K562 (cell line): ENCODE results near the gene SDK1. TPM values are rescaled to one million over a fixed set of nuclear protein-coding genes. Genes with fewer than 3 reads are reported as not detected.

ENCODE experiments used
- ATAC-seq: fragments of 200-7000 bp; cut with Tn5 transposase; 3 replicates; pipeline ENCODE4 v1.9.1; 2020; ENCODE audit warnings: moderate library complexity
- BruUV-seq: library from RNA; stranded (reverse); fragments of 400-500 nt; replicated peaks from 2 replicates; lab custom pipeline; 2021; lab: Mats Ljungman, UMichigan
- CTCF ChIA-PET: fragments of 300-600 bp; formaldehyde crosslinking; extraction: SDS; loops from one replicate; lab custom pipeline; 2021; ENCODE audit warnings: low intra/inter-chr PET ratio; lab: Yijun Ruan, JAX
- POLR2A ChIA-PET: fragments of 300-600, 350-650 bp; sonication (Branson Sonifier 250); formaldehyde crosslinking; extraction: SDS; loops from one replicate; lab custom pipeline; 2021; ENCODE audit warnings: antibody characterized with exemption, inconsistent platforms; lab: Yijun Ruan, JAX
- DNase-seq, 4 experiments: peaks; one replicate each; pipeline versions ENCODE4 v3.0.0 to v3.0.0-alpha.2; 2011 to 2018; ENCODE audit warnings: low spot score in 3 of 4, mixed read lengths in 3 of 4; ENCODE audit errors: extremely low read depth in 1 of 4
- FAIRE-seq: peaks from 2 replicates; lab custom pipeline; 2011; peaks lifted over from hg19 to GRCh38; lab: Jason Lieb, UNC
- H2AFZ ChIP-seq: 2 replicates; pipeline ENCODE4 v1.6.0; 2011; ENCODE audit warnings: low read depth, low read length, control low read depth, inconsistent platforms
- H3K27ac ChIP-seq: fragments of 200-600 bp; 3 replicates; pipeline ENCODE4 v1.8.0; 2011; ENCODE audit warnings: low read depth, mild to moderate bottlenecking, control low read depth, inconsistent platforms, low read length, moderate library complexity, mixed read lengths; ENCODE audit errors: extremely low read depth
- H3K27me3 ChIP-seq, 2 experiments: fragments of 300-600 bp in 1 of 2; 2 replicates in 1 of 2; 3 replicates in 1 of 2; pipeline versions ENCODE4 v1.6.0 to v1.8.0; 2011; ENCODE audit warnings: inconsistent platforms in 2 of 2, low read length in 2 of 2, mild to moderate bottlenecking in 1 of 2, mixed read lengths in 1 of 2, moderate library complexity in 1 of 2; ENCODE audit not compliant: control insufficient read depth in 2 of 2, insufficient read depth in 2 of 2
- H3K36me3 ChIP-seq: fragments of 300-600 bp; 3 replicates; pipeline ENCODE4 v1.8.0; 2011; ENCODE audit warnings: mild to moderate bottlenecking, low read length, inconsistent platforms; ENCODE audit not compliant: control insufficient read depth, insufficient read depth
- H3K4me1 ChIP-seq, 2 experiments: fragments of 200-600 bp in 1 of 2; replicated peaks in 1 of 2; 2 replicates in 1 of 2; 3 replicates in 1 of 2; pipeline versions ENCODE4 v1.5.1 to v1.8.0; 2011; ENCODE audit warnings: inconsistent platforms in 2 of 2, low read length in 2 of 2, mild to moderate bottlenecking in 1 of 2, mixed read lengths in 1 of 2, moderate library complexity in 1 of 2; ENCODE audit not compliant: control insufficient read depth in 2 of 2, insufficient read depth in 2 of 2
- H3K4me2 ChIP-seq: 2 replicates; pipeline ENCODE4 v1.6.1; 2011; ENCODE audit warnings: low read length, control low read depth, inconsistent platforms, mixed read lengths; ENCODE audit not compliant: insufficient read depth
- H3K4me3 ChIP-seq: fragments of 200-600 bp; sonication (generic), shearing (Covaris generic); 2 replicates; pipeline ENCODE4 v1.5.1; 2016; ENCODE audit warnings: control low read depth, inconsistent platforms
- H3K79me2 ChIP-seq: fragments of 200-600 bp; 3 replicates; pipeline ENCODE4 v1.8.0; 2011; ENCODE audit warnings: low read length, inconsistent platforms; ENCODE audit not compliant: control insufficient read depth, insufficient read depth
- H3K9ac ChIP-seq, 2 experiments: 2 replicates each; pipeline versions ENCODE4 v1.6.0 to v1.6.1; 2011; ENCODE audit warnings: low read depth in 2 of 2, low read length in 2 of 2, control low read depth in 1 of 2, inconsistent platforms in 1 of 2, mild to moderate bottlenecking in 1 of 2, mixed read lengths in 1 of 2; ENCODE audit not compliant: insufficient read depth in 1 of 2
- H3K9me1 ChIP-seq: one replicate; pipeline ENCODE4 v1.6.0; 2011; ENCODE audit warnings: inconsistent platforms, mild to moderate bottlenecking, low read length, moderate library complexity; ENCODE audit not compliant: control insufficient read depth, insufficient read depth
- H3K9me3 ChIP-seq: replicated peaks from 2 replicates; pipeline ENCODE4 v1.5.1; 2011; ENCODE audit warnings: low read depth, low read length, inconsistent platforms; ENCODE audit not compliant: control insufficient read depth, insufficient read depth
- H4K20me1 ChIP-seq: replicated peaks from 2 replicates; pipeline ENCODE4 v1.6.1; 2011; ENCODE audit warnings: low read length, inconsistent platforms, mixed read lengths; ENCODE audit not compliant: control insufficient read depth, insufficient read depth
- BCOR ChIP-seq: fragments of 450-650 bp; IDR thresholded peaks from 2 replicates; pipeline ENCODE4 v1.6.1; 2016
- DPF2 ChIP-seq: fragments of 450-650 bp; IDR thresholded peaks from 2 replicates; pipeline ENCODE4 v1.6.1; 2016
- ESRRB ChIP-seq: fragments of 250-450 bp; sonication (Bioruptor Pico); IDR thresholded peaks from 2 replicates; pipeline ENCODE4 v1.5.0; 2020; ENCODE audit warnings: mild to moderate bottlenecking, moderate library complexity, borderline replicate concordance
- ETV6 ChIP-seq, 3 experiments: fragments of 150-350 bp in 1 of 3; sonication (generic) in 1 of 3; formaldehyde crosslinking in 1 of 3; IDR thresholded peaks; 2 replicates each; pipeline versions ENCODE4 v1.6.1 to v1.8.0; 2014 to 2022; ENCODE audit warnings: borderline replicate concordance in 2 of 3, low read depth in 2 of 3, antibody characterized with exemption in 1 of 3, low read length in 1 of 3, mild to moderate bottlenecking in 1 of 3, missing genetic modification reagents in 1 of 3
- FOXK2 ChIP-seq, 2 experiments: fragments of 450-650 bp; IDR thresholded peaks in 1 of 2; conservative IDR thresholded peaks in 1 of 2; 2 replicates each; pipeline ENCODE4 v1.6.1; 2016; ENCODE audit warnings: low read depth in 2 of 2, mild to moderate bottlenecking in 1 of 2
- IFI16 ChIP-seq: fragments of 250-450 bp; sonication (Bioruptor Pico); IDR thresholded peaks from 2 replicates; pipeline ENCODE4 v2.1.2; 2022; ENCODE audit warnings: mild to moderate bottlenecking, inconsistent platforms
- KDM2B ChIP-seq: fragments of 250-450 bp; sonication (Bioruptor Pico); IDR thresholded peaks from 2 replicates; pipeline ENCODE4 v1.8.0; 2021; ENCODE audit warnings: mild to moderate bottlenecking, moderate library complexity
- MAZ ChIP-seq, 2 experiments: fragments of 450-650 bp in 1 of 2; sonication (generic) in 1 of 2; formaldehyde crosslinking; IDR thresholded peaks in 1 of 2; conservative IDR thresholded peaks in 1 of 2; 2 replicates each; pipeline versions ENCODE4 v1.4.0 to v1.5.0; 2020; ENCODE audit warnings: mild to moderate bottlenecking in 1 of 2, missing genetic modification reagents in 1 of 2
- NEUROD1 ChIP-seq: fragments of 150-350 bp; IDR thresholded peaks from 2 replicates; pipeline ENCODE4 v1.6.1; 2014; ENCODE audit warnings: borderline replicate concordance, low read length, low read depth; ENCODE audit not compliant: partially characterized antibody
- PHTF2 ChIP-seq: fragments of 250-450 bp; sonication (Bioruptor Pico); IDR thresholded peaks from 2 replicates; pipeline ENCODE4 v1.5.0; 2021; ENCODE audit warnings: mild to moderate bottlenecking
- RBM22 ChIP-seq: fragments of 200-400 bp; formaldehyde crosslinking; IDR thresholded peaks from 2 replicates; pipeline ENCODE4 v1.6.1; 2018; ENCODE audit warnings: low read length, low read depth; ENCODE audit not compliant: poor library complexity, severe bottlenecking
- SMAD4 ChIP-seq: fragments of 250-450 bp; sonication (Bioruptor Pico); conservative IDR thresholded peaks from 2 replicates; pipeline ENCODE4 v1.8.0; 2021; ENCODE audit warnings: inconsistent platforms, mild to moderate bottlenecking, moderate library complexity
- TEAD1 ChIP-seq, 2 experiments: fragments of 450-650 bp in 1 of 2; sonication (generic) in 1 of 2; formaldehyde crosslinking; IDR thresholded peaks; 2 replicates each; pipeline versions ENCODE4 v1.4.0 to v1.8.0; 2020 to 2022; ENCODE audit warnings: mild to moderate bottlenecking in 2 of 2, missing genetic modification reagents in 1 of 2
- U2AF2 ChIP-seq: fragments of 200-400 bp; formaldehyde crosslinking; optimal IDR thresholded peaks from 2 replicates; pipeline ENCODE3; 2017; ENCODE audit warnings: low read depth, mild to moderate bottlenecking, low read length
- ZNF41 ChIP-seq: fragments of 250-450 bp; sonication (Bioruptor Pico); conservative IDR thresholded peaks from 2 replicates; pipeline ENCODE4 v1.4.0; 2020; ENCODE audit warnings: mild to moderate bottlenecking
- ZNF75A ChIP-seq: fragments of 450-650 bp; formaldehyde crosslinking; IDR thresholded peaks from 2 replicates; pipeline ENCODE4 v1.4.0; 2020; ENCODE audit warnings: mild to moderate bottlenecking
- WGBS: fragments of 100-300 bp; shearing (Covaris generic); methylation state at CpG from one replicate; pipeline ENCODE4 v1.1.6; 2016; ENCODE audit warnings: low coverage, mixed read lengths; ENCODE audit not compliant: insufficient coverage; ENCODE audit errors: missing lambda C conversion rate; 5-methylcytosine and 5-hydroxymethylcytosine counted together
- in situ Hi-C: fragments of 300-500 bp; cut with MboI; formaldehyde crosslinking; loops from 4 replicates; pipeline ENCODE4 v1.15.0; 2018; ENCODE audit warnings: inconsistent platforms, mixed read lengths
- intact Hi-C: fragments of 100-400 bp; cut with micrococcal nuclease; formaldehyde crosslinking; loops from 2 replicates; pipeline ENCODE4 v1.14.2; 2022
- polyA plus RNA-seq, 8 experiments: library from polyadenylated mRNA; depleted of rRNA in 4 of 8; stranded (reverse) in 5 of 8; unstranded in 3 of 8; fragments of >200 nt; fragmentation: Nextera tagmentation in 2 of 8; fragmentation: Illumina TruSeq in 1 of 8; extraction: Ambion mirVana in 2 of 8; extraction: Trizol in 1 of 8; gene quantifications; 2 replicates each; pipeline versions ENCODE4 v1.2.1 to v1.2.3, GENCODE V29; 2011 to 2014; ENCODE audit warnings: inconsistent platforms in 1 of 8, missing spikeins in 1 of 8
- total RNA-seq, 7 experiments: library from RNA; depleted of rRNA in 6 of 7; stranded (reverse); fragments of >200 nt in 6 of 7; fragmentation: Illumina TruSeq in 2 of 7; extraction: Trizol in 2 of 7; gene quantifications; 2 replicates each; pipeline versions ENCODE4 v1.2.1 to v1.2.3, GENCODE V29; 2011 to 2021; ENCODE audit warnings: low replicate concordance in 1 of 7
- TF ChIP-seq, protein P1 (sequence below): fragments of 450-650 bp; formaldehyde crosslinking; IDR thresholded peaks from 2 replicates; pipeline ENCODE4 v1.4.0; 2022; ENCODE audit warnings: missing genetic modification characterization
- TF ChIP-seq, protein P2 (sequence below): fragments of 250-450 bp; sonication (Bioruptor Pico); IDR thresholded peaks from 2 replicates; pipeline ENCODE4 v1.8.0; 2021; ENCODE audit warnings: moderate library complexity, mild to moderate bottlenecking, inconsistent platforms
- TF ChIP-seq, protein P3 (sequence below): fragments of 450-650 bp; IDR thresholded peaks from 2 replicates; pipeline ENCODE4 v1.6.1; 2016; ENCODE audit warnings: mild to moderate bottlenecking

The SDK1 gene
- total and polyA plus RNA-seq, 9 of the 15 experiments (the other 6 are each of a cell fraction or from before 2014, with no cell fraction given), result 0.16 TPM; not detected in 8

DNA sequence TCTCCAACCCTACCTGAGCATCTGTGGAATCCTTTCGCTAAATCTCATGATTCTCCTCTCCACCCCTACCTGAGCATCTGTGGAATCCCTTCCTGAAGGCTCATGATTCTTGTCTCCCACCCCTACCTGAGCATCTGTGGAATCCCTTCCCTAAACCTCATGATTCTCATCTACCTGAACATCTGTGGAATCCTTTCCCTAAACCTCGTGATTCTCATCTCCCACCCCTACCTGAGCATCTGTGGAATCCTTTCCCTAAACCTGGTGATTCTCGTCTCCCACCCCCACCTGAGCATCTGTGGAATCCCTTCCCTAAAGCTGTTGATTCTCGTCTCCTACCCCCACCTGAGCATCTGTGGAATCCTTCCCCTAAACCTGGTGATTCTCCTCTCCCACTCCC, 342.0 kb downstream of the SDK1 start:
- ChIA-PET POLR2A (no interaction called here), CTCF (no interaction called here)
- WGBS, result 0% methylated on average over 4 of the region's 4 CpGs
- Histone ChIP-seq H2AFZ (no peak overlapping the region), H3K4me3 (no peak overlapping the region), H3K4me1 (no peaks in the 10 kb centered on the region), H3K9me3 (no peaks in the 10 kb centered on the region), H3K27ac (no peak overlapping the region), H3K27me3 (peaks cover 0 to 6% of the 10 kb centered on the region in 2 experiments; a peak in 3 of 5 replicates), H4K20me1 (no peaks in the 10 kb centered on the region), H3K36me3 (no peaks in the 10 kb centered on the region), H3K79me2 (no peaks in the 10 kb centered on the region), H3K9ac (no peak overlapping the region), H3K4me2 (no peak overlapping the region), H3K9me1 (no peaks in the 10 kb centered on the region)
- no peak for ATAC-seq
- BruUV-seq, result no TSS peak
- FAIRE-seq, result no peak
- DNase-seq, result no peak
- intact Hi-C loops, result no loop called here
- in situ Hi-C loops, result no loop called here
- TF ChIP-seq RBM22 (no peak), ETV6 (IDR thresholded peaks at IDR 0.05; ENCODE audit: borderline replicate concordance in 1 of 2, low read depth in 2 of 2, low read length in 1 of 2) (no peak), ETV6 (CRISPR knock-in tag; IDR thresholded peaks at IDR 0.05; ENCODE audit: borderline replicate concordance) (no peak), ZNF75A (CRISPR knock-in tag) (no peak), MAZ (CRISPR knock-in tag; conservative IDR thresholded peaks at IDR 0.05 in 1 of 2, IDR thresholded peaks at IDR 0.05 in 1 of 2) (no peak), FOXK2 (conservative IDR thresholded peaks at IDR 0.05 in 1 of 2, IDR thresholded peaks at IDR 0.05 in 1 of 2; ENCODE audit: low read depth in 2 of 2) (no peak), NEUROD1 (no peak), BCOR (no peak), SMAD4 (CRISPR knock-in tag) (no peak), ZNF41 (no peak), KDM2B (CRISPR knock-in tag) (no peak), PHTF2 (CRISPR knock-in tag) (no peak), DPF2 (no peak), U2AF2 (no peak), ESRRB (no peak), IFI16 (CRISPR knock-in tag) (no peak), TEAD1 (CRISPR knock-in tag; IDR thresholded peaks at IDR 0.05) (no peak)
- TF ChIP-seq, protein P1, sequence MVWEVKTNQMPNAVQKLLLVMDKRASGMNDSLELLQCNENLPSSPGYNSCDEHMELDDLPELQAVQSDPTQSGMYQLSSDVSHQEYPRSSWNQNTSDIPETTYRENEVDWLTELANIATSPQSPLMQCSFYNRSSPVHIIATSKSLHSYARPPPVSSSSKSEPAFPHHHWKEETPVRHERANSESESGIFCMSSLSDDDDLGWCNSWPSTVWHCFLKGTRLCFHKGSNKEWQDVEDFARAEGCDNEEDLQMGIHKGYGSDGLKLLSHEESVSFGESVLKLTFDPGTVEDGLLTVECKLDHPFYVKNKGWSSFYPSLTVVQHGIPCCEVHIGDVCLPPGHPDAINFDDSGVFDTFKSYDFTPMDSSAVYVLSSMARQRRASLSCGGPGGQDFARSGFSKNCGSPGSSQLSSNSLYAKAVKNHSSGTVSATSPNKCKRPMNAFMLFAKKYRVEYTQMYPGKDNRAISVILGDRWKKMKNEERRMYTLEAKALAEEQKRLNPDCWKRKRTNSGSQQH (CRISPR knock-in tag), result no peak
- TF ChIP-seq, protein P2, sequence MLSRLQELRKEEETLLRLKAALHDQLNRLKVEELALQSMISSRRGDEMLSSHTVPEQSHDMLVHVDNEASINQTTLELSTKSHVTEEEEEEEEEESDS (CRISPR knock-in tag), result no peak
- TF ChIP-seq, protein P3, sequence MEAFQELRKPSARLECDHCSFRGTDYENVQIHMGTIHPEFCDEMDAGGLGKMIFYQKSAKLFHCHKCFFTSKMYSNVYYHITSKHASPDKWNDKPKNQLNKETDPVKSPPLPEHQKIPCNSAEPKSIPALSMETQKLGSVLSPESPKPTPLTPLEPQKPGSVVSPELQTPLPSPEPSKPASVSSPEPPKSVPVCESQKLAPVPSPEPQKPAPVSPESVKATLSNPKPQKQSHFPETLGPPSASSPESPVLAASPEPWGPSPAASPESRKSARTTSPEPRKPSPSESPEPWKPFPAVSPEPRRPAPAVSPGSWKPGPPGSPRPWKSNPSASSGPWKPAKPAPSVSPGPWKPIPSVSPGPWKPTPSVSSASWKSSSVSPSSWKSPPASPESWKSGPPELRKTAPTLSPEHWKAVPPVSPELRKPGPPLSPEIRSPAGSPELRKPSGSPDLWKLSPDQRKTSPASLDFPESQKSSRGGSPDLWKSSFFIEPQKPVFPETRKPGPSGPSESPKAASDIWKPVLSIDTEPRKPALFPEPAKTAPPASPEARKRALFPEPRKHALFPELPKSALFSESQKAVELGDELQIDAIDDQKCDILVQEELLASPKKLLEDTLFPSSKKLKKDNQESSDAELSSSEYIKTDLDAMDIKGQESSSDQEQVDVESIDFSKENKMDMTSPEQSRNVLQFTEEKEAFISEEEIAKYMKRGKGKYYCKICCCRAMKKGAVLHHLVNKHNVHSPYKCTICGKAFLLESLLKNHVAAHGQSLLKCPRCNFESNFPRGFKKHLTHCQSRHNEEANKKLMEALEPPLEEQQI, result no peak
